Activated T-helper 9 cell treated with anti-CD3 and anti-CD28 coated beads, Interleukin-2, amount 50 U/mL, for 16 hours (primary cell): Measurements from ENCODE around the gene FGR.

Experiments
- DNase-seq: peaks from one replicate; pipeline ENCODE4 v3.0.0-alpha.2; 2020; ENCODE audit warnings: low read depth

The FGR gene

GRCh38 chr1:27566462-27567145 is 68.4 kb downstream of the FGR start:
- DNase-seq, result no peak

- no peak for DNase-seq
These were observed 70.0 kb downstream of the FGR start for GRCh38 chr1:27564710-27565649.

DNA sequence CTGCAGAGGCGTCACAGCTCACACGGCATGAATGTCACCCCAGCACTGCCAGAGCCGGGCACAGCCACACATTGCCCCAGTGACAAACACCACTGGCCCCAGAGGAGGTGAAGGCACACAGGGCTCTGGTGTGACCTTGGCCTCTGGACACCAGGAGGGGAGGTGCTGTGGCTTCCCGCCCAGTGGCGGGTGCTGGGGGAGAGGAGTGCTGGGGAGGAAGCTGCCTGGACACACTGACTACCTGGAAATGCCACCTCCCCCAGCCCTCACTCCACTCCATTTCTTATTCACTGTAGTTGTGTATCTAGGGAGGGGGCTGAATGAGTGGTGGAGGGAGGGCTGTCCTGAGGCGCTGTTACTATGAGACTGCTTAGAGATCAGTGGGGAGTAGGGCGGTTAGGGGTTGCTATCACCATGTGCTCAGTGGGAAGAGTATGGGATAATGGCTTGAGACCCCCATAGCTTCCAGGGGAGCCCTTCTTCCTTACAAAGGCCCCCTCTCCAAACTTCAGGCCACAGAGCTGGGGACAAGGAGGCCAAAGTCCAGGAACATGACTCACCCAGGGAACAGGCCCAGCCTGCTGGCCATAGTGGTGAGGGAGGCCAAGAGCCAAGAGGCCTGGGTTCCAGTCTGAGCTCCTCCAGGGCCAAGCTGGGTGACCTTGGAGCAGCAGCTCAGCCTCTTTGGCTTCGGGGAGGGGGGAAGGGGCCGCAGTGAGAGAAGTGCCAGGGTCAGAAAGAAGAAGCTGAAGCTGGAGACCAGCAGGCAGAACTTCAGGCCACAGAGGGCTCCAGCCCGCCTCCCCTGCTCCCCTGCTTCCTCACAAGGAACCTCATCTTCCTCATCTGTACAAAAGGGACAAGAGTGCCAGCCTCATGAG is 71.2 kb downstream of the FGR start:
- DNase-seq, result no peak

GRCh38 chr1:27563341-27563590 is 71.7 kb downstream of the FGR start:
- DNase-seq, result no peak

GRCh38 chr1:27562534-27563340 is 72.2 kb downstream of the FGR start:
- no peak for DNase-seq
